K562 (cell line): ENCODE data around the gene PTPRZ1. TPM values are rescaled to one million over a fixed set of nuclear protein-coding genes. Genes with fewer than 3 reads are reported as not detected.

Experiments used
- ATAC-seq: fragments of 200-7000 bp; cut with Tn5 transposase; 3 replicates; pipeline ENCODE4 v1.9.1; 2020; ENCODE audit warnings: moderate library complexity
- BruUV-seq: library from RNA; stranded (reverse); fragments of 400-500 nt; replicated peaks from 2 replicates; lab custom pipeline; 2021; lab: Mats Ljungman, UMichigan
- CTCF ChIA-PET: fragments of 300-600 bp; formaldehyde crosslinking; extraction: SDS; loops from one replicate; lab custom pipeline; 2021; ENCODE audit warnings: low intra/inter-chr PET ratio; lab: Yijun Ruan, JAX
- POLR2A ChIA-PET: fragments of 300-600, 350-650 bp; sonication (Branson Sonifier 250); formaldehyde crosslinking; extraction: SDS; loops from one replicate; lab custom pipeline; 2021; ENCODE audit warnings: antibody characterized with exemption, inconsistent platforms; lab: Yijun Ruan, JAX
- DNase-seq, 4 experiments: peaks; one replicate each; pipeline versions ENCODE4 v3.0.0 to v3.0.0-alpha.2; 2011 to 2018; ENCODE audit warnings: low spot score in 3 of 4, mixed read lengths in 3 of 4; ENCODE audit errors: extremely low read depth in 1 of 4
- FAIRE-seq: peaks from 2 replicates; lab custom pipeline; 2011; peaks lifted over from hg19 to GRCh38; lab: Jason Lieb, UNC
- H2AFZ ChIP-seq: 2 replicates; pipeline ENCODE4 v1.6.0; 2011; ENCODE audit warnings: low read depth, low read length, control low read depth, inconsistent platforms
- H3K27ac ChIP-seq: fragments of 200-600 bp; 3 replicates; pipeline ENCODE4 v1.8.0; 2011; ENCODE audit warnings: low read depth, mild to moderate bottlenecking, control low read depth, inconsistent platforms, low read length, moderate library complexity, mixed read lengths; ENCODE audit errors: extremely low read depth
- H3K27me3 ChIP-seq, 2 experiments: fragments of 300-600 bp in 1 of 2; 2 replicates in 1 of 2; 3 replicates in 1 of 2; pipeline versions ENCODE4 v1.6.0 to v1.8.0; 2011; ENCODE audit warnings: inconsistent platforms in 2 of 2, low read length in 2 of 2, mild to moderate bottlenecking in 1 of 2, mixed read lengths in 1 of 2, moderate library complexity in 1 of 2; ENCODE audit not compliant: control insufficient read depth in 2 of 2, insufficient read depth in 2 of 2
- H3K36me3 ChIP-seq: fragments of 300-600 bp; 3 replicates; pipeline ENCODE4 v1.8.0; 2011; ENCODE audit warnings: mild to moderate bottlenecking, low read length, inconsistent platforms; ENCODE audit not compliant: control insufficient read depth, insufficient read depth
- H3K4me1 ChIP-seq, 2 experiments: fragments of 200-600 bp in 1 of 2; replicated peaks in 1 of 2; 2 replicates in 1 of 2; 3 replicates in 1 of 2; pipeline versions ENCODE4 v1.5.1 to v1.8.0; 2011; ENCODE audit warnings: inconsistent platforms in 2 of 2, low read length in 2 of 2, mild to moderate bottlenecking in 1 of 2, mixed read lengths in 1 of 2, moderate library complexity in 1 of 2; ENCODE audit not compliant: control insufficient read depth in 2 of 2, insufficient read depth in 2 of 2
- H3K4me2 ChIP-seq: 2 replicates; pipeline ENCODE4 v1.6.1; 2011; ENCODE audit warnings: low read length, control low read depth, inconsistent platforms, mixed read lengths; ENCODE audit not compliant: insufficient read depth
- H3K4me3 ChIP-seq: fragments of 200-600 bp; sonication (generic), shearing (Covaris generic); 2 replicates; pipeline ENCODE4 v1.5.1; 2016; ENCODE audit warnings: control low read depth, inconsistent platforms
- H3K79me2 ChIP-seq: fragments of 200-600 bp; 3 replicates; pipeline ENCODE4 v1.8.0; 2011; ENCODE audit warnings: low read length, inconsistent platforms; ENCODE audit not compliant: control insufficient read depth, insufficient read depth
- H3K9ac ChIP-seq, 2 experiments: 2 replicates each; pipeline versions ENCODE4 v1.6.0 to v1.6.1; 2011; ENCODE audit warnings: low read depth in 2 of 2, low read length in 2 of 2, control low read depth in 1 of 2, inconsistent platforms in 1 of 2, mild to moderate bottlenecking in 1 of 2, mixed read lengths in 1 of 2; ENCODE audit not compliant: insufficient read depth in 1 of 2
- H3K9me1 ChIP-seq: one replicate; pipeline ENCODE4 v1.6.0; 2011; ENCODE audit warnings: inconsistent platforms, mild to moderate bottlenecking, low read length, moderate library complexity; ENCODE audit not compliant: control insufficient read depth, insufficient read depth
- H3K9me3 ChIP-seq: replicated peaks from 2 replicates; pipeline ENCODE4 v1.5.1; 2011; ENCODE audit warnings: low read depth, low read length, inconsistent platforms; ENCODE audit not compliant: control insufficient read depth, insufficient read depth
- H4K20me1 ChIP-seq: replicated peaks from 2 replicates; pipeline ENCODE4 v1.6.1; 2011; ENCODE audit warnings: low read length, inconsistent platforms, mixed read lengths; ENCODE audit not compliant: control insufficient read depth, insufficient read depth
- ARHGAP35 ChIP-seq: fragments of 450-650 bp; IDR thresholded peaks from 2 replicates; pipeline ENCODE4 v1.6.1; 2018; ENCODE audit not compliant: partially characterized antibody
- ARNT ChIP-seq, 2 experiments: fragments of 450-650 bp; IDR thresholded peaks; 2 replicates each; pipeline ENCODE4 v1.6.1; 2016; ENCODE audit warnings: mild to moderate bottlenecking in 1 of 2
- ATF7 ChIP-seq: fragments of 450-650 bp; IDR thresholded peaks from 2 replicates; pipeline ENCODE4 v1.7.1; 2014; ENCODE audit warnings: mild to moderate bottlenecking, moderate library complexity
- BRD9 ChIP-seq: fragments of 450-650 bp; IDR thresholded peaks from 2 replicates; pipeline ENCODE4 v1.6.1; 2018; ENCODE audit warnings: low read depth; ENCODE audit not compliant: partially characterized antibody
- CBX3 ChIP-seq, 2 experiments: IDR thresholded peaks; 1 replicate in 1 of 2; 2 replicates in 1 of 2; pipeline ENCODE4 v1.6.1; 2012; ENCODE audit warnings: inconsistent platforms in 2 of 2, low read length in 2 of 2, borderline replicate concordance in 1 of 2, control low read depth in 1 of 2
- COPS2 ChIP-seq: fragments of 450-650 bp; conservative IDR thresholded peaks from 2 replicates; pipeline ENCODE4 v1.6.1; 2016; ENCODE audit warnings: mild to moderate bottlenecking, moderate library complexity
- ETV6 ChIP-seq, 3 experiments: fragments of 150-350 bp in 1 of 3; sonication (generic) in 1 of 3; formaldehyde crosslinking in 1 of 3; IDR thresholded peaks; 2 replicates each; pipeline versions ENCODE4 v1.6.1 to v1.8.0; 2014 to 2022; ENCODE audit warnings: borderline replicate concordance in 2 of 3, low read depth in 2 of 3, antibody characterized with exemption in 1 of 3, low read length in 1 of 3, mild to moderate bottlenecking in 1 of 3, missing genetic modification reagents in 1 of 3
- EZH2 ChIP-seq: IDR thresholded peaks from 2 replicates; pipeline ENCODE4 v1.6.1; 2012; ENCODE audit warnings: low read depth, mild to moderate bottlenecking, inconsistent platforms, low read length, borderline replicate concordance
- HDAC2 ChIP-seq: fragments of 450-650 bp; IDR thresholded peaks from 2 replicates; pipeline ENCODE4 v1.6.1; 2016; ENCODE audit warnings: mild to moderate bottlenecking
- HLTF ChIP-seq: fragments of 450-650 bp; IDR thresholded peaks from 2 replicates; pipeline ENCODE4 v1.6.1; 2016
- JUNB ChIP-seq: fragments of 450-650 bp; formaldehyde crosslinking; conservative IDR thresholded peaks from 2 replicates; pipeline ENCODE4 v1.4.0; 2020; ENCODE audit warnings: mild to moderate bottlenecking
- LARP7 ChIP-seq: fragments of 450-650 bp; IDR thresholded peaks from 2 replicates; pipeline ENCODE4 v1.6.1; 2016
- OTX1 ChIP-seq: fragments of 450-650 bp; formaldehyde crosslinking; IDR thresholded peaks from 2 replicates; pipeline ENCODE4 v1.4.0; 2022; ENCODE audit warnings: mild to moderate bottlenecking
- RFX7 ChIP-seq: fragments of 250-450 bp; sonication (Bioruptor Pico); IDR thresholded peaks from 2 replicates; pipeline ENCODE4 v1.5.1; 2021; ENCODE audit warnings: mild to moderate bottlenecking
- SIX5 ChIP-seq, 2 experiments: IDR thresholded peaks; 2 replicates each; pipeline ENCODE4 v1.6.1; 2011; ENCODE audit warnings: low read length in 2 of 2, borderline replicate concordance in 1 of 2, low read depth in 1 of 2, mild to moderate bottlenecking in 1 of 2, moderate library complexity in 1 of 2; ENCODE audit not compliant: insufficient read depth in 1 of 2
- ZC3H11A ChIP-seq: IDR thresholded peaks from 2 replicates; pipeline ENCODE4 v1.6.1; 2012; ENCODE audit warnings: low read depth, low read length, improper control_type of control experiment
- ZNF224 ChIP-seq: sonication (generic); formaldehyde crosslinking; IDR thresholded peaks from 2 replicates; pipeline ENCODE4 v1.8.0; 2022; ENCODE audit warnings: mild to moderate bottlenecking, missing genetic modification reagents
- WGBS: fragments of 100-300 bp; shearing (Covaris generic); methylation state at CpG from one replicate; pipeline ENCODE4 v1.1.6; 2016; ENCODE audit warnings: low coverage, mixed read lengths; ENCODE audit not compliant: insufficient coverage; ENCODE audit errors: missing lambda C conversion rate; 5-methylcytosine and 5-hydroxymethylcytosine counted together
- in situ Hi-C: fragments of 300-500 bp; cut with MboI; formaldehyde crosslinking; loops from 4 replicates; pipeline ENCODE4 v1.15.0; 2018; ENCODE audit warnings: inconsistent platforms, mixed read lengths
- intact Hi-C: fragments of 100-400 bp; cut with micrococcal nuclease; formaldehyde crosslinking; loops from 2 replicates; pipeline ENCODE4 v1.14.2; 2022
- polyA plus RNA-seq, 8 experiments: library from polyadenylated mRNA; depleted of rRNA in 4 of 8; stranded (reverse) in 5 of 8; unstranded in 3 of 8; fragments of >200 nt; fragmentation: Nextera tagmentation in 2 of 8; fragmentation: Illumina TruSeq in 1 of 8; extraction: Ambion mirVana in 2 of 8; extraction: Trizol in 1 of 8; gene quantifications; 2 replicates each; pipeline versions ENCODE4 v1.2.1 to v1.2.3, GENCODE V29; 2011 to 2014; ENCODE audit warnings: inconsistent platforms in 1 of 8, missing spikeins in 1 of 8
- total RNA-seq, 7 experiments: library from RNA; depleted of rRNA in 6 of 7; stranded (reverse); fragments of >200 nt in 6 of 7; fragmentation: Illumina TruSeq in 2 of 7; extraction: Trizol in 2 of 7; gene quantifications; 2 replicates each; pipeline versions ENCODE4 v1.2.1 to v1.2.3, GENCODE V29; 2011 to 2021; ENCODE audit warnings: low replicate concordance in 1 of 7
- TF ChIP-seq, protein P1 (sequence below): fragments of 450-650 bp; formaldehyde crosslinking; conservative IDR thresholded peaks from 2 replicates; pipeline ENCODE4 v1.4.0; 2022; ENCODE audit warnings: mild to moderate bottlenecking, missing genetic modification characterization

The PTPRZ1 gene
- total and polyA plus RNA-seq, 9 of the 15 experiments (the other 6 are each of a cell fraction or from before 2014, with no cell fraction given): 0.04 TPM; not detected in 7

DNA sequence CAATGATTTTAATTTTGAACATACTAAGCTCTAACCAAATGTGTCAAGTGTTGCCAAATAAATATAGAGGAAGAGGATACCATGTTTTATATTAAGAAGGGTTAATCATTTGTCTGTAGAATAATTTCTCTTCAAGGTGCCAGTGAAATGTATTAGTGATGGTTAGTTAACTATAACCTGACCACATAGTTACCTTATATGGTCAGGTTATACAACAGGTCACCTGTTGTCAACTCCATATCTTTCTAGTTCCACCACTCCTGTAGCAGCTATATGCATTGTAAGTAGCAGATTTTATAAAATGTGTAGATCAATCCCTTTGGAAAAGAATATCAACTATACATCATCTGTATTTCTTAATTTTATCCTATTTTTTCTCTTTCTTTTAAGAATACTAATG is 35.1 kb downstream of the PTPRZ1 start:
- ATAC-seq (no peak), DNase-seq (no peak), FAIRE-seq (no peak)
- Histone ChIP-seq H3K9me1 (no peaks in the 10 kb centered on the region), H3K27ac (no peak overlapping the region), H3K36me3 (no peaks in the 10 kb centered on the region), H3K27me3 (no peaks in the 10 kb centered on the region), H2AFZ (no peak overlapping the region), H4K20me1 (no peaks in the 10 kb centered on the region), H3K4me3 (no peak overlapping the region), H3K9ac (no peak overlapping the region), H3K9me3 (no peaks in the 10 kb centered on the region), H3K4me1 (no peaks in the 10 kb centered on the region), H3K79me2 (no peaks in the 10 kb centered on the region), H3K4me2 (no peak overlapping the region)
- no peak for TF ChIP-seq CBX3 (IDR thresholded peaks at IDR 0.05; ENCODE audit: borderline replicate concordance in 1 of 2, low read length in 2 of 2)
- no peak for TF ChIP-seq RFX7 (CRISPR knock-in tag)
- no peak for TF ChIP-seq JUNB (CRISPR knock-in tag)
- no peak for TF ChIP-seq ZNF224 (CRISPR knock-in tag)
- TF ChIP-seq HLTF: no peak
- TF ChIP-seq HDAC2: no peak
- no peak for TF ChIP-seq OTX1 (CRISPR knock-in tag)
- no TSS peak for BruUV-seq
- intact Hi-C loops: no loop called here
- in situ Hi-C loops: no loop called here
- POLR2A ChIA-PET: no interaction called here
- CTCF ChIA-PET: interaction anchor here (0.6 kb wide), 1 partner anchor 49 kb away, joined by 4 read pairs; no protein-coding TSS in a partner anchor

DNA sequence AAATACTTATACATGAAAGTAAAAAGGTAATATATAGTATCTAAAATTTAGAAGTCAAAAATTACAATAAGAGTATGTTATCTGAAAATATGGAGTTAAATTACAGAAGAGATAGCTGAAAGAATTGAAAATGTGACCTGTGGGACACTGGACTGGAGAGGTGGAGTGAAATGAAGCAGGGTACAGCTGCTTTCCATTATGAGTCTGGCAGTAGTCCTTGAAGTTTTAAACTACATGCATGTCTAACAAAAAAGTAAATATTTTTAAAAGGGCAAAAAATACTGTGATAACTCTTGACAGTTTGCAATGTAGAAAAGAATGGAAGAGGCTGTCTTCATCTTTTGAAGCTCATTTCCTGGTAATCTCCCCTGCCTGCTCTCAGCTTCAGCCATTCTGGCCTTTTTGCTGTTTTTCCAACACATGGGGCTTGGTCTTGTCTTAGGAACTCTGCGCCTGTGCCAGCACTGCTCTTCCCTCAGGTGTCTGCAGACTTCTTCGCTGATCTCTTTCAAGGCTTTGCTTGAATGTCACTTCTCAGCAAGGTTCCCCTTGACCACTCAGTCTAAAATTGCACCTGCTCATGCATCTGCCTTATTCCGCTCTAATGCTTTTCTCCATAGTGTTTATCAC is 36.9 kb downstream of the PTPRZ1 start:
- in situ Hi-C loops (no loop called here), intact Hi-C loops (no loop called here)
- H3K9me1 ChIP-seq: no peaks in the 10 kb centered on the region
- no peaks in the 10 kb centered on the region for H4K20me1 ChIP-seq
- no peak overlapping the region for H2AFZ ChIP-seq
- H3K27me3 ChIP-seq: no peaks in the 10 kb centered on the region
- no peaks in the 10 kb centered on the region for H3K36me3 ChIP-seq
- BruUV-seq: no TSS peak
- no peaks in the 10 kb centered on the region for H3K4me1 ChIP-seq
- H3K9ac ChIP-seq: no peak overlapping the region
- ATAC-seq (no peak), DNase-seq (no peak), FAIRE-seq (no peak)
- 0% methylated on average over 3 of the region's 3 CpGs for WGBS
- no peak overlapping the region for H3K4me3 ChIP-seq
- H3K27ac ChIP-seq: no peak overlapping the region
- CTCF ChIA-PET: no interaction called here
- POLR2A ChIA-PET: interaction anchor here (0.6 kb wide), 1 partner anchor 834 kb away, joined by 3 read pairs; no protein-coding TSS in a partner anchor
- H3K79me2 ChIP-seq: no peaks in the 10 kb centered on the region
- no peak overlapping the region for H3K4me2 ChIP-seq
- no peaks in the 10 kb centered on the region for H3K9me3 ChIP-seq
- TF ChIP-seq ZC3H11A (no peak), BRD9 (no peak), LARP7 (no peak), SIX5 (IDR thresholded peaks at IDR 0.05; ENCODE audit: borderline replicate concordance in 1 of 2, insufficient read depth in 1 of 2, low read depth in 1 of 2, low read length in 2 of 2) (no peak), EZH2 (no peak), ETV6 (IDR thresholded peaks at IDR 0.05; ENCODE audit: borderline replicate concordance in 1 of 2, low read depth in 2 of 2, low read length in 1 of 2) (no peak), ETV6 (CRISPR knock-in tag; IDR thresholded peaks at IDR 0.05; ENCODE audit: borderline replicate concordance) (no peak), ATF7 (no peak), COPS2 (no peak), ARHGAP35 (no peak), ARNT (IDR thresholded peaks at IDR 0.05) (no peak)
- TF ChIP-seq, protein P1, sequence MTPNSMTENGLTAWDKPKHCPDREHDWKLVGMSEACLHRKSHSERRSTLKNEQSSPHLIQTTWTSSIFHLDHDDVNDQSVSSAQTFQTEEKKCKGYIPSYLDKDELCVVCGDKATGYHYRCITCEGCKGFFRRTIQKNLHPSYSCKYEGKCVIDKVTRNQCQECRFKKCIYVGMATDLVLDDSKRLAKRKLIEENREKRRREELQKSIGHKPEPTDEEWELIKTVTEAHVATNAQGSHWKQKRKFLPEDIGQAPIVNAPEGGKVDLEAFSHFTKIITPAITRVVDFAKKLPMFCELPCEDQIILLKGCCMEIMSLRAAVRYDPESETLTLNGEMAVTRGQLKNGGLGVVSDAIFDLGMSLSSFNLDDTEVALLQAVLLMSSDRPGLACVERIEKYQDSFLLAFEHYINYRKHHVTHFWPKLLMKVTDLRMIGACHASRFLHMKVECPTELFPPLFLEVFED (CRISPR knock-in tag): no peak
